OCI-LY7 (cell line): Measurements from ENCODE around the gene GMDS. TPM values are rescaled to one million over a fixed set of nuclear protein-coding genes. Genes with fewer than 3 reads are reported as not detected.
A peak's percentile ranks its signal among the peaks of the same experiment; 100 is the strongest.

ENCODE experiments used
- BruUV-seq: library from RNA; stranded (reverse); fragments of 400-500 nt; replicated peaks from 2 replicates; lab custom pipeline; 2021; lab: Mats Ljungman, UMichigan
- CTCF ChIA-PET: fragments of 300-600 bp; sonication (Branson Sonifier 250); formaldehyde crosslinking; loops from one replicate; lab custom pipeline; 2022; ENCODE audit warnings: antibody characterized with exemption; ENCODE audit not compliant: unreplicated experiment; lab: Charles Lee
- POLR2A ChIA-PET: fragments of 300-600 bp; sonication (Branson Sonifier 250); formaldehyde crosslinking; loops from one replicate; lab custom pipeline; 2022; ENCODE audit warnings: antibody characterized with exemption; lab: Charles Lee
- DNase-seq: peaks from one replicate; pipeline ENCODE4 v3.0.0-alpha.2; 2015; ENCODE audit warnings: low spot score
- H2AFZ ChIP-seq: fragments of 200-600 bp; sonication (generic), shearing (Covaris generic); 2 replicates; pipeline ENCODE4 v1.6.1; 2014; ENCODE audit warnings: mild to moderate bottlenecking, antibody characterized with exemption, low read length, moderate library complexity
- H3K27ac ChIP-seq: fragments of 200-600 bp; sonication (generic); 2 replicates; pipeline ENCODE4 v1.5.1; 2014; ENCODE audit warnings: mixed run types, low read depth, mild to moderate bottlenecking, moderate library complexity, low read length, inconsistent platforms; ENCODE audit not compliant: poor library complexity, severe bottlenecking
- H3K36me3 ChIP-seq: fragments of 200-600 bp; sonication (generic); 2 replicates; pipeline ENCODE4 v1.6.1; 2014; ENCODE audit warnings: mild to moderate bottlenecking, antibody characterized with exemption, low read length, moderate library complexity, mixed read lengths; ENCODE audit not compliant: insufficient read depth
- H3K4me1 ChIP-seq: fragments of 200-600 bp; sonication (generic); 2 replicates; pipeline ENCODE4 v1.5.1; 2014; ENCODE audit warnings: mild to moderate bottlenecking, low read length; ENCODE audit not compliant: insufficient read depth, poor library complexity, severe bottlenecking
- H3K4me2 ChIP-seq: fragments of 200-600 bp; sonication (generic); 2 replicates; pipeline ENCODE4 v1.6.1; 2014; ENCODE audit warnings: mild to moderate bottlenecking, low read length
- H3K4me3 ChIP-seq: fragments of 200-600 bp; sonication (generic); 2 replicates; pipeline ENCODE4 v1.5.1; 2014; ENCODE audit warnings: mild to moderate bottlenecking, low read depth, low read length; ENCODE audit not compliant: poor library complexity, severe bottlenecking
- H3K79me2 ChIP-seq: fragments of 200-600 bp; sonication (generic); 2 replicates; pipeline ENCODE4 v1.6.1; 2016; ENCODE audit warnings: low read depth, mild to moderate bottlenecking, low read length, moderate library complexity, mixed read lengths; ENCODE audit not compliant: insufficient read depth
- H3K9me2 ChIP-seq: fragments of 200-600 bp; sonication (generic); 2 replicates; pipeline ENCODE4 v1.6.1; 2016; ENCODE audit warnings: mild to moderate bottlenecking, low read length, mixed read lengths; ENCODE audit not compliant: insufficient read depth
- H3K9me3 ChIP-seq: fragments of 200-600 bp; sonication (generic); 2 replicates; pipeline ENCODE4 v1.6.1; 2014; ENCODE audit warnings: mild to moderate bottlenecking, mixed run types, low read length, mixed read lengths
- H4K20me1 ChIP-seq: fragments of 200-600 bp; sonication (generic); 2 replicates; pipeline ENCODE4 v1.6.1; 2014; ENCODE audit warnings: mild to moderate bottlenecking, antibody characterized with exemption, low read length, moderate library complexity, mixed read lengths; ENCODE audit not compliant: insufficient read depth
- EZH2phosphoT487 ChIP-seq: fragments of 200-600 bp; sonication (generic); IDR thresholded peaks from 2 replicates; pipeline ENCODE4 v1.6.1; 2018; ENCODE audit warnings: low read depth, borderline replicate concordance, mild to moderate bottlenecking, mixed run types, antibody characterized with exemption, low read length, moderate library complexity, mixed read lengths
- intact Hi-C: fragments of 100-400 bp; cut with micrococcal nuclease; formaldehyde crosslinking; loops from one replicate; pipeline ENCODE4 v1.10.0; 2022; ENCODE audit not compliant: unreplicated experiment
- total RNA-seq, 2 experiments: library from RNA; depleted of rRNA in 1 of 2; stranded (reverse); fragments of >200 nt in 1 of 2; shearing (Covaris generic) in 1 of 2; gene quantifications; 2 replicates each; pipeline ENCODE4 v1.2.3, GENCODE V29; 2014 to 2022
- TF ChIP-seq, protein P1 (sequence below): fragments of 200-600 bp; sonication (generic); conservative IDR thresholded peaks from 2 replicates; pipeline ENCODE4 v1.5.1; 2014; ENCODE audit warnings: mild to moderate bottlenecking, antibody characterized with exemption, low read length, moderate library complexity, mixed read lengths

The GMDS gene
- total RNA-seq, 2 experiments from 2014 or later = 9.9 to 26.8 TPM

DNA sequence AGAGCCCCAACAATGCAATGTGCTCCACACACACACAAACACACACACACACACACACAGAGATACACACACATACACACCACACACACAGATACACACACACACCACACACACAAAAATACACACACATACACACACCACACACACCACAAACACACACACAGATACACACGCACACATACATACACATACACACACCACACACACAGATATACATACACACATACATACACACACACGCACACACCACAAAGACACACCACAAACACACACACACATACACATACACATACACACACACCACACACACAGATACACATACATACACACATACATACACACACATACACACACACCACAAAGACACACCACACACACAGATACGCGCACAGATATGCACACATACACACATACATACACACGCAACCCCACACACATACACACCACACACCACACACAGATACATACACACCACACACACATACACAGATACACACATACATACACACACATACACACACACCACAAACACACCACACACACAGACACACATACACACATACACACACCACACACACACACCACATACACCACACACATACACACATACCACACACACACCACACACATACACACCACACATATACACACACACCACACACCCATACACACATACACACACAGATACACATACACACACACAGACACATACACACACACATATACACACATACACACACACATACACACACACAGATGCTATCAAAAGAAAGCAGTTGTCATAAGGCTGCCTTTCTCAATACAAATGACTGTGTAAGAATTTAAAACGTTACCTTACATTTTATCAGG is 507.7 kb downstream of the GMDS start:
- H3K79me2 ChIP-seq = no peaks in the 10 kb centered on the region
- DNase-seq = no peak
- intact Hi-C loops = loop anchor here (2.0 kb wide), 1 partner anchor 73 kb away; no protein-coding TSS in a partner anchor
- H3K27ac ChIP-seq = peak overlapping the region; percentile 18
- CTCF ChIA-PET = interaction anchor here (0.5 kb wide), 1 partner anchor 895 kb away, joined by 3 read pairs; no protein-coding TSS in a partner anchor
- H3K36me3 ChIP-seq = no peaks in the 10 kb centered on the region
- TSS peak; percentile 61 for BruUV-seq
- TF ChIP-seq, protein P1, sequence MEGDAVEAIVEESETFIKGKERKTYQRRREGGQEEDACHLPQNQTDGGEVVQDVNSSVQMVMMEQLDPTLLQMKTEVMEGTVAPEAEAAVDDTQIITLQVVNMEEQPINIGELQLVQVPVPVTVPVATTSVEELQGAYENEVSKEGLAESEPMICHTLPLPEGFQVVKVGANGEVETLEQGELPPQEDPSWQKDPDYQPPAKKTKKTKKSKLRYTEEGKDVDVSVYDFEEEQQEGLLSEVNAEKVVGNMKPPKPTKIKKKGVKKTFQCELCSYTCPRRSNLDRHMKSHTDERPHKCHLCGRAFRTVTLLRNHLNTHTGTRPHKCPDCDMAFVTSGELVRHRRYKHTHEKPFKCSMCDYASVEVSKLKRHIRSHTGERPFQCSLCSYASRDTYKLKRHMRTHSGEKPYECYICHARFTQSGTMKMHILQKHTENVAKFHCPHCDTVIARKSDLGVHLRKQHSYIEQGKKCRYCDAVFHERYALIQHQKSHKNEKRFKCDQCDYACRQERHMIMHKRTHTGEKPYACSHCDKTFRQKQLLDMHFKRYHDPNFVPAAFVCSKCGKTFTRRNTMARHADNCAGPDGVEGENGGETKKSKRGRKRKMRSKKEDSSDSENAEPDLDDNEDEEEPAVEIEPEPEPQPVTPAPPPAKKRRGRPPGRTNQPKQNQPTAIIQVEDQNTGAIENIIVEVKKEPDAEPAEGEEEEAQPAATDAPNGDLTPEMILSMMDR = no peak
- TF ChIP-seq EZH2phosphoT487 = no peak
- peak overlapping the region; percentile 47; the same call in 1 of the 2 replicates for H2AFZ ChIP-seq
- POLR2A ChIA-PET = interaction anchor here (1.0 to 1.1 kb wide), 3 partner anchors 8 to 88 kb away, joined by 3 to 5 read pairs (median 4); no protein-coding TSS in a partner anchor
- H3K4me2 ChIP-seq = peak overlapping the region; percentile 79
- peaks cover 61% of the 10 kb centered on the region for H3K4me1 ChIP-seq
- H3K9me3 ChIP-seq = no peaks in the 10 kb centered on the region
- H3K4me3 ChIP-seq = no peak overlapping the region
- no peaks in the 10 kb centered on the region for H4K20me1 ChIP-seq
- H3K9me2 ChIP-seq = no peaks in the 10 kb centered on the region

DNA sequence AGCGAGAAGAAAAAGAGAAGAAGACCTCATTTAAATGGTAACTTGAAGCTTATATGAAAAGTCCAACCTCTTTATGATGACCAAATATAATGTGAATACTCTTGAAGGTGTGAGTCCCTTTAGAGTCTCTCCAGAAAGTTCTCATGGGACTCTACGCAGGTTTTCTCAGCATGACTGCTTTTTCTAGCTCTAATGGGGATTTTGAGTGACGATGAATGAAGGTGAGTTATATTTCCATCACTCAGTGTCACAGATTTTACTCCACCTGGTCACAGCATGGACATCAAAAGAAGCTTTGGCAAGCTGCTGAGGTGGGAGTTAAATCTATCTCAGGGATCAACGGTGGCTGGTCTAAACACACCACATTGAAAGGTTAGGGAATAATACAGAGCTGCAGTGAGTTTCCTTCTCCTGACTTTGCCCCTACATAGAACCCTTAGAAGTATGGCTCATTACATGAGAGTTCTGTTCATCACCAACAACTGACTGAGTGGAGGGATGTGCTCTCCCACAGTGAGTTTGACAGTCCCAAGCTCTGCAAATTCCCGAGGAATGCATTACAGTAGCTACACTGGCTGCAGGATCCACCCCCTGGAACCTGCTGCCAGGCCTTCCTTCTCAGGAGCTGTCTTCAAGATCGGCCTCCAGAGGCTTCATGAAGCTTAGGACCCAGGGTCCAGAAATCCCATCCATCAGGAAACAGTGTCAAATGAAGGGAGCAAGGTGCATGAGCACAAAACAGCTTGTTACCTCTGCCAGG is 508.9 kb downstream of the GMDS start:
- peak overlapping the region; percentile 47; the same call in 1 of the 2 replicates for H2AFZ ChIP-seq
- ChIA-PET CTCF (interaction anchor here (0.5 kb wide), 1 partner anchor 894 kb away, joined by 3 read pairs; no protein-coding TSS in a partner anchor), POLR2A (interaction anchor here (0.7 to 1.2 kb wide), 3 partner anchors 81 to 373 kb away, joined by 3 to 4 read pairs (median 3); no protein-coding TSS in a partner anchor)
- no peaks in the 10 kb centered on the region for H4K20me1 ChIP-seq
- intact Hi-C loops = no loop called here
- no peaks in the 10 kb centered on the region for H3K9me2 ChIP-seq
- BruUV-seq = no TSS peak
- H3K4me1 ChIP-seq = peaks cover 61% of the 10 kb centered on the region
- H3K79me2 ChIP-seq = no peaks in the 10 kb centered on the region
- H3K4me3 ChIP-seq = no peak overlapping the region
- H3K36me3 ChIP-seq = no peaks in the 10 kb centered on the region
- peak overlapping the region; percentile 18 for H3K27ac ChIP-seq
- no peaks in the 10 kb centered on the region for H3K9me3 ChIP-seq
- DNase-seq = no peak
- TF ChIP-seq, protein P1 = no peak
- TF ChIP-seq EZH2phosphoT487 = no peak
- H3K4me2 ChIP-seq = peak overlapping the region; percentile 79
